Posterior vena cava (tissue), 2 donors: ENCODE data around the gene FSHR. TPM values are rescaled to one million over a fixed set of nuclear protein-coding genes. Genes with fewer than 3 reads are reported as not detected.

Source experiments
- DNase-seq: peaks from one replicate; pipeline ENCODE4 v3.0.0-alpha.2; 2020; ENCODE audit warnings: low spot score
- intact Hi-C, 2 donors: fragments of 100-400 bp; cut with DNase I; formaldehyde crosslinking; loops; one replicate each; pipeline versions ENCODE4 v1.14.1 to v1.14.2; 2022 to 2023
- total RNA-seq, 2 donors: library from RNA; stranded (reverse); fragmentation: NEBNext Ultra II Directional; extraction: Animal tissue kit (Norgen Biotek cat#: 25700); gene quantifications; one replicate each; pipeline ENCODE4 v1.2.1, GENCODE V29; 2021
- donor health status: DM: yes; HTN: yes; CAD: no.
- donor health status: DM: yes; HTN: yes; CAD: no.

The FSHR gene
- total RNA-seq, 2 donors from 2014 or later: not detected

GRCh38 chr2:49122107-49122506, 32.2 kb downstream of the FSHR start:
- DNase-seq: no peak
- intact Hi-C loops: loop anchor here in 1 of 2 donors (5.0 kb wide), 1 partner anchor 1360 kb away; no protein-coding TSS in a partner anchor

GRCh38 chr2:49113046-49113445, 41.3 kb downstream of the FSHR start:
- DNase-seq: no peak
- intact Hi-C loops: no loop called here

GRCh38 chr2:49111456-49111855, 42.9 kb downstream of the FSHR start:
- DNase-seq: no peak
- intact Hi-C loops: no loop called here

- intact Hi-C loops: no loop called here
- no peak for DNase-seq
These were observed 43.3 kb downstream of the FSHR start for GRCh38 chr2:49111006-49111405.

GRCh38 chr2:49110571-49110970, 43.7 kb downstream of the FSHR start:
- DNase-seq: no peak
- intact Hi-C loops: no loop called here

GRCh38 chr2:49108851-49109250, 45.5 kb downstream of the FSHR start:
- intact Hi-C loops: no loop called here
- no peak for DNase-seq

- no peak for DNase-seq
- intact Hi-C loops: no loop called here
These were observed 45.9 kb downstream of the FSHR start for GRCh38 chr2:49108436-49108835.

GRCh38 chr2:49105506-49105905, 48.8 kb downstream of the FSHR start:
- intact Hi-C loops: no loop called here
- DNase-seq: no peak

GRCh38 chr2:49102146-49102545, 52.2 kb downstream of the FSHR start:
- no peak for DNase-seq
- intact Hi-C loops: no loop called here

GRCh38 chr2:49080681-49081080, 73.6 kb downstream of the FSHR start:
- DNase-seq: no peak
- intact Hi-C loops: no loop called here

- intact Hi-C loops: no loop called here
- DNase-seq: no peak
These were observed 83.6 kb downstream of the FSHR start for GRCh38 chr2:49070716-49071115.

- no peak for DNase-seq
- intact Hi-C loops: no loop called here
These were observed 84.5 kb downstream of the FSHR start for GRCh38 chr2:49069829-49070228.

- intact Hi-C loops: no loop called here
- no peak for DNase-seq
These were observed 85.7 kb downstream of the FSHR start for GRCh38 chr2:49068613-49069012.

GRCh38 chr2:49067971-49068370, 86.3 kb downstream of the FSHR start:
- DNase-seq: no peak
- intact Hi-C loops: no loop called here

- DNase-seq: no peak
- intact Hi-C loops: no loop called here
These were observed 101.2 kb downstream of the FSHR start for GRCh38 chr2:49053156-49053555.

- intact Hi-C loops: no loop called here
- DNase-seq: no peak
These were observed 104.0 kb downstream of the FSHR start for GRCh38 chr2:49050265-49050664.

- no peak for DNase-seq
- intact Hi-C loops: no loop called here
These were observed 105.2 kb downstream of the FSHR start for GRCh38 chr2:49049161-49049560.

GRCh38 chr2:49045083-49045482, 109.2 kb downstream of the FSHR start:
- no peak for DNase-seq
- intact Hi-C loops: no loop called here

- no peak for DNase-seq
- intact Hi-C loops: no loop called here
These were observed 109.8 kb downstream of the FSHR start for GRCh38 chr2:49044350-49045079.

GRCh38 chr2:49043405-49043982, 110.8 kb downstream of the FSHR start:
- no peak for DNase-seq
- intact Hi-C loops: no loop called here

- no peak for DNase-seq
- intact Hi-C loops: no loop called here
These were observed 111.8 kb downstream of the FSHR start for GRCh38 chr2:49042488-49042887.
